Measurements from ENCODE around the gene MINDY2.
"Not testable (repeated sequence)": the region's sequence is repeated elsewhere in the genome, so short reads cannot be mapped to it uniquely, and the experiment has no call there.

The MINDY2 gene

DNA sequence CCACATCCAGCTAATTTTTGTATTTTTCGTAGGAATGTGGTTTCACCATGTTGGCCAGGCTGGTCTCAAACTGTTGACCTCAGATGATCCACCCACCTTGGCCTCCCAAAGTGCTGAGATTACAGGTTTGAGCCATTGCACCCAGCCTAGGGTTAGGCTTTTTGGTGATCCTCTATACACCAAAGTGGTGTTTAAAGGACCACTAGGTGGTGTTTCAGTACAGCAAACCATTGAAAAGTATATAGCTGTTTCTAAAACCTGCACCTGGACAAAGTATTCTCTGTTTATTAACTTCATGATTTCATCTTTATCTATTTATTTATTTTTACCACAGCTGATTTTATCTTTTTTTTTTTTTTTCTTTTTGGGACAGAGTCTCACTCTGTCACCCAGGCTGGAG is 68.4 kb downstream of the MINDY2 start:
- H3K4me1 ChIP-seq (ENCODE audit: insufficient read depth, low read length): no peaks in the 10 kb centered on the region
- H2AFZ ChIP-seq (ENCODE audit: low read depth, low read length): no peak overlapping the region
- H3K27me3 ChIP-seq (ENCODE audit: insufficient read depth, low read length, poor library complexity): no peaks in the 10 kb centered on the region
- no peak overlapping the region for H3K27ac ChIP-seq (ENCODE audit: low read length)
- H3K9ac ChIP-seq (ENCODE audit: low read depth, low read length): no peak overlapping the region
- ATAC-seq (ENCODE audit: insufficient read depth, low read depth) (no peak), DNase-seq (no peak)
- H3K4me2 ChIP-seq (ENCODE audit: insufficient read depth, low read length): no peak overlapping the region
- no peaks in the 10 kb centered on the region for H3K9me3 ChIP-seq (ENCODE audit: insufficient read depth, low read length, severe bottlenecking)
- no peaks in the 10 kb centered on the region for H4K20me1 ChIP-seq (ENCODE audit: insufficient read depth, low read length)
- H3K36me3 ChIP-seq (ENCODE audit: insufficient read depth, low read length): no peaks in the 10 kb centered on the region
- H3K79me2 ChIP-seq (ENCODE audit: insufficient read depth, low read length): no peaks in the 10 kb centered on the region
- H3K4me3 ChIP-seq (ENCODE audit: low read depth in 1 of 2, low read length in 2 of 2): no peak overlapping the region
- TF ChIP-seq, protein P1, sequence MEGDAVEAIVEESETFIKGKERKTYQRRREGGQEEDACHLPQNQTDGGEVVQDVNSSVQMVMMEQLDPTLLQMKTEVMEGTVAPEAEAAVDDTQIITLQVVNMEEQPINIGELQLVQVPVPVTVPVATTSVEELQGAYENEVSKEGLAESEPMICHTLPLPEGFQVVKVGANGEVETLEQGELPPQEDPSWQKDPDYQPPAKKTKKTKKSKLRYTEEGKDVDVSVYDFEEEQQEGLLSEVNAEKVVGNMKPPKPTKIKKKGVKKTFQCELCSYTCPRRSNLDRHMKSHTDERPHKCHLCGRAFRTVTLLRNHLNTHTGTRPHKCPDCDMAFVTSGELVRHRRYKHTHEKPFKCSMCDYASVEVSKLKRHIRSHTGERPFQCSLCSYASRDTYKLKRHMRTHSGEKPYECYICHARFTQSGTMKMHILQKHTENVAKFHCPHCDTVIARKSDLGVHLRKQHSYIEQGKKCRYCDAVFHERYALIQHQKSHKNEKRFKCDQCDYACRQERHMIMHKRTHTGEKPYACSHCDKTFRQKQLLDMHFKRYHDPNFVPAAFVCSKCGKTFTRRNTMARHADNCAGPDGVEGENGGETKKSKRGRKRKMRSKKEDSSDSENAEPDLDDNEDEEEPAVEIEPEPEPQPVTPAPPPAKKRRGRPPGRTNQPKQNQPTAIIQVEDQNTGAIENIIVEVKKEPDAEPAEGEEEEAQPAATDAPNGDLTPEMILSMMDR (IDR thresholded peaks at IDR 0.05; ENCODE audit: borderline replicate concordance, extremely low read depth, low read length, poor library complexity, severe bottlenecking): peak; percentile 48
- TF ChIP-seq EZH2 (IDR thresholded peaks at IDR 0.05; ENCODE audit: borderline replicate concordance, low read depth, low read length, severe bottlenecking): no peak

DNA sequence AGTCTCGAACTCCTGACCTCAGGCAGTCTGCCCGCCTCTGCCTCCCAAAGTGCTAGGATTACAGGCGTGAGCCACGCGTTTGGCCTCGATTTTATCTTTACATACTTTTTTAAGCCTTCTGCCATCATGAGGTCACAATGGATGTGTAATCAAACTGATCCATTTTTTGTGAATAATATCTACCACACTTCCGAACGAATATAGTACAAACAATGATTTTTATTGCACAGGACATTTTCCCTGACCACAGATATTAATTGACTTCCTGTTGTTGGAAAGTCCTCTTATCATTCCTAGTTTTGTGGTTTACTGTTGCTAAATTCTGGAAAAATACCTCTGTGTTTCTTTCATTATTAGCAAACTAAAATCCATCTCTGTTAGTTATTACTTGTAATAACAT is 68.9 kb downstream of the MINDY2 start:
- no peak overlapping the region for H3K9ac ChIP-seq (ENCODE audit: low read depth, low read length)
- H2AFZ ChIP-seq (ENCODE audit: low read depth, low read length): no peak overlapping the region
- no peaks in the 10 kb centered on the region for H3K4me1 ChIP-seq (ENCODE audit: insufficient read depth, low read length)
- H3K9me3 ChIP-seq (ENCODE audit: insufficient read depth, low read length, severe bottlenecking): no peaks in the 10 kb centered on the region
- H3K27ac ChIP-seq (ENCODE audit: low read length): no peak overlapping the region
- H3K27me3 ChIP-seq (ENCODE audit: insufficient read depth, low read length, poor library complexity): no peaks in the 10 kb centered on the region
- no peaks in the 10 kb centered on the region for H4K20me1 ChIP-seq (ENCODE audit: insufficient read depth, low read length)
- H3K4me3 ChIP-seq (ENCODE audit: low read depth in 1 of 2, low read length in 2 of 2): no peak overlapping the region
- no peak for TF ChIP-seq EZH2 (IDR thresholded peaks at IDR 0.05; ENCODE audit: borderline replicate concordance, low read depth, low read length, severe bottlenecking)
- TF ChIP-seq, protein P1 (IDR thresholded peaks at IDR 0.05; ENCODE audit: borderline replicate concordance, extremely low read depth, low read length, poor library complexity, severe bottlenecking): no peak
- no peaks in the 10 kb centered on the region for H3K79me2 ChIP-seq (ENCODE audit: insufficient read depth, low read length)
- no peak for ATAC-seq (ENCODE audit: insufficient read depth, low read depth)
- DNase-seq: no peak
- 0 out of 2 replicates have a peak, but pooled peaks cover under 1% of the 10 kb centered on the region for H3K36me3 ChIP-seq (ENCODE audit: insufficient read depth, low read length)
- H3K4me2 ChIP-seq (ENCODE audit: insufficient read depth, low read length): no peak overlapping the region

DNA sequence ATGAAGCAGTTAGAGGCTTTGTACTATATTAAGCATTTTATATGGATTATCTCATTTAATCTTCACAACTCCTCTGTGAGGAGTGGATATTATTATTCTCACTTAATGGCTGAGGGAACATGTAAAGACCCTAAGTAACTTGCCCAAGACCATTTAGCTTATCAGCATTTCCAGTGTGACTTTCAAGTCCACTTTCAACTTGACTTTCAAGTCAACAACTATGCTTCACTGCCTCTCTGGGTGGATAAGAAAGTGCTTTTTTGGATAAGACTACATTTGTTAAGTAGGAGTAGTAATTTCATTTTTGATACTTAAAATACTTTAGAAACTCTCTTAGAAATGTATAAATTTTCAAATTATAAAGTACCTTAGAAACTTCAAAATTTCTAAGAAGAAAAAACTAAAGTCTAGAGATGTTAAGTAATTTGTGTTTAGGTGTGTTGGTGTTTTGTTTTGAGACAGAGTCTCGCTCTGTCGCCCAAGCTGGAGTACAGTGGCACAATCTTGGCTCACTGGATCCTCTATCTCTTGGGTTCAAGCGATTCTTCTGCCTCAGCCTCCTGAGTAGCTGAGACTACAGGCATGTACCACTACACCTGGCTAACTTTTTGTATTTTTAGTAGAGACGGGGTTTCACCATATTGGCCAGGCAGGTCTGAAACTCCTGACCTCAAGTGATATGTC is 71.8 kb downstream of the MINDY2 start:
- H3K4me2 ChIP-seq (ENCODE audit: insufficient read depth, low read length): no peak overlapping the region
- no peak overlapping the region for H3K9ac ChIP-seq (ENCODE audit: low read depth, low read length)
- no peak overlapping the region for H3K27ac ChIP-seq (ENCODE audit: low read length)
- H2AFZ ChIP-seq (ENCODE audit: low read depth, low read length): no peak overlapping the region
- no peaks in the 10 kb centered on the region for H3K4me1 ChIP-seq (ENCODE audit: insufficient read depth, low read length)
- DNase-seq: no peak
- ATAC-seq (ENCODE audit: insufficient read depth, low read depth): no peak
- no peaks in the 10 kb centered on the region for H3K79me2 ChIP-seq (ENCODE audit: insufficient read depth, low read length)
- no peaks in the 10 kb centered on the region for H4K20me1 ChIP-seq (ENCODE audit: insufficient read depth, low read length)
- H3K36me3 ChIP-seq (ENCODE audit: insufficient read depth, low read length): peaks cover 6% of the 10 kb centered on the region; the same call in 1 of the 2 replicates
- H3K4me3 ChIP-seq (ENCODE audit: low read depth in 1 of 2, low read length in 2 of 2): no peak overlapping the region
- no peaks in the 10 kb centered on the region for H3K9me3 ChIP-seq (ENCODE audit: insufficient read depth, low read length, severe bottlenecking)
- H3K27me3 ChIP-seq (ENCODE audit: insufficient read depth, low read length, poor library complexity): no peaks in the 10 kb centered on the region
- TF ChIP-seq, protein P1 (IDR thresholded peaks at IDR 0.05; ENCODE audit: borderline replicate concordance, extremely low read depth, low read length, poor library complexity, severe bottlenecking): no peak
- no peak for TF ChIP-seq EZH2 (IDR thresholded peaks at IDR 0.05; ENCODE audit: borderline replicate concordance, low read depth, low read length, severe bottlenecking)

DNA sequence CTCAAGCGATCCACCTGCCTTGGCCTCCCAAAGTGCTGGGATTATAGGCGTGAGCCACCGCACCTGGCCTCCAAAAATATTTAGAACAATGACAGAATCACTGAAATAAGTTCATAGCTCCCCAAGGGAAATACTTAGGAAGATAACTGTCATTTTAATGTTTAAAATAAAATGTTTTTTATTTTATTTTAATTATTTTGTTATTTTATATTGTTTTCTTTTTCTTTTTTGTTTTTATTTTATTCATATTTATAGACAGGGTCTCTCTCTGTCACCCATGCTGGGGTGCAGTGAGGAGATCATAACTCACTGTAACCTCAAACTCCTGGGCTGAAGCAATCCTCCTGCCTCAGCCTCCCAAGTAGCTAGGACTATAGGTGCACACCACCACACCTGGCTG is 80.1 kb downstream of the MINDY2 start:
- H3K27ac ChIP-seq (ENCODE audit: low read length); DNase-seq; H3K79me2 ChIP-seq (ENCODE audit: insufficient read depth, low read length); H3K4me3 ChIP-seq (ENCODE audit: low read depth in 1 of 2, low read length in 2 of 2); H3K9me3 ChIP-seq (ENCODE audit: insufficient read depth, low read length, severe bottlenecking); H2AFZ ChIP-seq (ENCODE audit: low read depth, low read length); H3K4me2 ChIP-seq (ENCODE audit: insufficient read depth, low read length); H4K20me1 ChIP-seq (ENCODE audit: insufficient read depth, low read length); H3K9ac ChIP-seq (ENCODE audit: low read depth, low read length); ATAC-seq (ENCODE audit: insufficient read depth, low read depth); H3K27me3 ChIP-seq (ENCODE audit: insufficient read depth, low read length, poor library complexity); H3K4me1 ChIP-seq (ENCODE audit: insufficient read depth, low read length): not testable (repeated sequence)
- H3K36me3 ChIP-seq (ENCODE audit: insufficient read depth, low read length): peaks cover 13% of the 10 kb centered on the region
